NCI-H2227 (cell line): ENCODE data around the gene YPEL1.
A peak's percentile ranks its signal among the peaks of the same experiment; 100 is the strongest.

Experiments
- DNase-seq: peaks from one replicate; lab custom pipeline; 2025; ENCODE audit not compliant: unreplicated experiment; lab: John Stamatoyannopoulos, UW

Gene YPEL1

DNA sequence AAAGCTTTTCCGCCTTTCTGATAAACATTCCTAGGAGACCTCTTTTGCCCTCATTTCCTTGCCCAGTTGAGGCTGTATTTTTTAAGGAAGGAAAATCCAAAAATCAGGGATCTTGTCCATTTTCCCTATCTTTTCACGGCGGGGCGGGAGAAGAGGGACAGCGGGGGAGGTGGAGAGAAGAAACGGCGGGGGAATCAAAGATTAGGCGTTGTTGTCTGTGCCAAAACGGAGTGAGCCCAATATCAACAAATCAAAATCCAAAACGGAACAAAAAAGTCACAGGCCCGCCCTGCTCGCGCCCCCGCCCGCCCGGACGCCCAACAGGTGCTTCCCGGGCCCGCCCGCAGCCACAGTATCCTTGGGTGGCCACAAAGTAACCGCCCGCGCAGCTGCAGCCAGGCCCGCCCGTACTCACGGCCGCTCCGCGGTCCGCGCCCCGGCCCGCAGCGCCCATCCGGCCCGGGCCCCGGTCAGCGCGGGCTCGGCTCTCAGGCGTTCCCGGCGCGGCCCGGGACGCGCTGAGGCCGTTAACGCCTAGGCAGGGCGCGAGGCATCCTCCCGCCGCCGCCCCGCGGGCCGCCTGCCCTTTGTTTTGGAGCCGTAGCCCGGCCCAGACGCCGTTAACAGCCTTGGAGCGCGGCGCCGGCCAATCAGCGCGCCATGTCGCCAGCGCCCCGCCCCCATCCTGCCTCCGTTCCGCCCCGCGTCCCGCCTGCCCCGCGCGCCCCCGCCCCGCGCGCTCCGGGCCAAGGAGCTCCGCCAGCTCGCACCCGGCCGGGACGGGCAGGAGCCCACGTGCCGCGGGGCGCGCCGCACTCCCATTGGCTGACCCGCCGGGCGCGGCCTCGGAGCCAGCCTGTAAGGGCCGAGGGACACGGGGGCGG, at the start of gene YPEL1:
Gene YPEL1, minus strand, starts transcription at position 595 of the 884 bp plus-strand sequence. CDS start 25,050 bp downstream, outside the sequence.
- DNase-seq, result peak; percentile 99

DNA sequence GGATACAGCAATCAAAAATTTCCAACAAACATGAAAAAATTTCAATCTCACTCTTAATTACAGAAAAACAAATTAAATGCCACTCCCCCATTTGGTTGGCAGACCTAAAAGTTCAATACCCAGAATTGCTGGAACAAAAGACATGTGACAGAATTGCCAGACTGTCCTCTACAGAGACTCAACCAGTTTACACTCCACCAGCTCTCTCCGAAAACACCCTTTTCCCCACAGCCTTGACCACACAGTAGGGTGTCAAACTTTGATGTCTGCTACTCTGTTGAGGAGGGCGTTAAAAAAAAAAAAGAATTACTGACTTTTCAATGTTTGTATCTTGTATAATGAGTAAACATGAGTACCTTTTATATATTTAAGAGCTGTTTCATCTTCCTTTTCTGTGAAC, 44.7 kb upstream of the YPEL1 start:
- DNase-seq, result no peak

DNA sequence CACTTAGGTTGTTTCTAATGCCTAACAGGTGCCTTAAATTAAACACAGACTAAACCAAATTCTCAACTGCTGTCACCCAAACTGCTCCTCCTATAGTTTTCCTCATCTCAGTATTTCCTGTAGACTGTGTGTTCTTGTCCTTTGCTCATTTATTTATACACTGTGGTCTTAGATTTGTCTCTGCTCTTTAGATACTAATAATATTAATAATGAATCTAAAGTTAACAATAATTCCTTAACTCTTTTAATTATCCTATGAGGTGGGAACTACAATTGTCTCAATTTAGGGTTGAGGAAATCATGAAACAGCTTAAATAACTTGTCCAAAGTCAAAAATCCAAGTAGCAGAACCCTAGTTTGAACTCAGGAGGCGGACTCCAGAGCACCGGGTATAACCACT, 43.9 kb upstream of the YPEL1 start:
- DNase-seq, result no peak

DNA sequence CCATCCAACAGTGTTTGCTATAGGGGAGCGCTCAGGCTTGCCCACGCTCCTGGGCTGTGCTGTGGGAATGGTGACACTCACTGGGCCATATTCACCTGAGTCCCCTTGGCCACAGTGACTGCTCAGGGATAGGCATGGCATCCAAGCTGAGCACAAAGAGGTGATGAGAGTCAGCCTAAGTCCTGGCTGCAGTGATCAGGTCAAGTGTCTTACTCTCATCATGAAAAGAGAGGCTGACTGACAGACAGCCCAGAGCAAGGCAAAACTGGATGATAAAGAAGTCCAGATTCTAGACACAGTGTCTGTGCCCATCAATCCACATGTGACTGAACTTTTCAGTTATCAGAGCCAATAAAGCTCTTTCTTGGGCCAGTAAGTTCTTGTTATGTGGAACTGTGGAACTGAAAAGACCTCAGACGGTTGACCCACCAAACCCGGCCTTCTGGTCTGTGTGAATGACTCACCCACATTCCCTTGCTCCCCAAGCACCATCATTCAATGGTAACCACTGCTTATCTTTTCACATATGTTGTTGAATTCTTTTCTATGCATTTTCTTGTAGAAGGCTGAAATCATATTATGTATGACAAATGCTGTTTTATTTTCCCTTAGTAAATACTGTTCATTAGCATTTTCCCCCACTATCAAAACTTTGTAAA, 43.2 kb upstream of the YPEL1 start:
- no peak for DNase-seq

DNA sequence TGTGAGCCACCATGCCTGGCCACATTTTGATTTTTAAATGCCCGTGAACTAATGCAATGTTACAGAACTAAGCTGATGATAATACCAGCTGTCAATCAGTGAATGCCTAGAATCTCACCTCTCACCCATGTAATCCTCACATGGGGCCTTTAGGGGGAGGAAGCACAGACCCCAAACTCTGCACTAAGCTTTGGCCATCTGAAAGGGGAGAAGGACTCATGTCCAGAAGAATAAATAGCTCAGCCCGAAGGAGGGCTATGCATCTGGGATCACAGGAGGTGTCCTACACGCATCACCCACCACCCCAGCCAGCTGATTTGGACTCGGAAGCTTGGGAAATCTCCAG, 36.0 kb upstream of the YPEL1 start:
- no peak for DNase-seq

GRCh38 chr22:21768435-21768834, 32.8 kb upstream of the YPEL1 start:
- no peak for DNase-seq

GRCh38 chr22:21766691-21767462, 31.3 kb upstream of the YPEL1 start:
- no peak for DNase-seq

DNA sequence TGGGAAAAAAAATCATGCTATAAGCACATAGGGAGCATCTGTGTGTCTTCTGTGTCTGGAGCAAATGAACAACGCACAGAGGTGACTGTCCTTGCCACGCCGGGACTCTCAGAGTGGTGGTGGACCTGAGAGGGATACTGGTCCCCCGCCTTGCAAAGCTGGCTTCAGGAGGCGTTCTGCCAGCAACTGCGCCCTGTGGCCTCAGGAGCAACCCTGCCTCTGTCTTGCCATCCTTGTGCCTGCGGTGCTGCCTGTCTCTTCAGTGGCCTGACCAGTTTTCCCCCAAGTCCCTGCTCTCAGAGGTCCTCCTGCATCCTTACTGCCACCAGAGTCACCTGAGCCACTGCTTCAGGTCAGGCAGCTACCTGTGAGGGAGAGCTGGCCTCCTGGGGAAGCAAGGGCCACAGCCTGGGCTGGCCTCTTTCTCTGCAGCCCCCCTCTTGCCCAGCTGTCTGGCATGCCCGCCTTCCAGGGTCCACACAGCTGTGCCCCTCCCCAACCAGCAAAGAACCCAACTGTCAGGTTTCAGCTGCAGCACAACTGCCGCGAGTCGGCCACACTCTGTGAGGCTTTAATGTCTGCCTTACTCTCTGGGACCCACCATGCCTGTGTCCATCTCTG, 30.4 kb upstream of the YPEL1 start:
- DNase-seq, result no peak

- DNase-seq, result no peak
Observed at GRCh38 chr22:21764038-21764804, 28.6 kb upstream of the YPEL1 start.

GRCh38 chr22:21762712-21763581, 27.4 kb upstream of the YPEL1 start:
- no peak for DNase-seq

DNA sequence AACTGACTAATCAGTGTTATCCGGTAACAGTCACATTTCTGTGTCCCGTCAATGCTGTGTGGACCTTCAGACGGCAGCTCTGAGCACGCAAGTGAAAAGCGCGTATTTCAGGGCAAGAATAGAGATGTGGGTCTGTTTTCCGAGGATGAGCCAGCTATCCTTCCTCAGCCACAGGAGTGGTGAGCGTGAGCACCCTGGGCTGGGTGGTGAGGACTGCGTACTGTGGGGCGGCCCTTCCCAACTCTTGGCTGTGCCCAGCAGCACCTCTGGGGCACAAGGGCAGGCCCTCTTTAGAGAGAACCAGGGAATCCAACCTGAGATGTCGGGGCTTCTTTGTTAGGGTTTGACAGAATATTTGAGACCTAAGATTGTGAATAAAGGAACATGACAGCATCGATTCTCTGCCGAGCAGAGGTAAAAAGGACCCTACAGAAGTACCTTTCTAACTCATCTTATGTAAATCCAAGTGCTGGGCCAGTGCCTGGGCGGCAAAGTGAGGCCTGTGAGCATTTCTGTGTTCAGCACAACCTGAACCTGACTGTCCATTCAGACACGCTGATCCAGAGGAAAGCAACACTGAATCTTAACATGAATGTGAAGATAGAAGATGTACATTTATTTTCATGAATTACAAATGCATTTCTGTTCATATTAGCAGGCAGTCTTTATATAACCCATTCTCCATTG, 26.5 kb upstream of the YPEL1 start:
- DNase-seq, result no peak

DNA sequence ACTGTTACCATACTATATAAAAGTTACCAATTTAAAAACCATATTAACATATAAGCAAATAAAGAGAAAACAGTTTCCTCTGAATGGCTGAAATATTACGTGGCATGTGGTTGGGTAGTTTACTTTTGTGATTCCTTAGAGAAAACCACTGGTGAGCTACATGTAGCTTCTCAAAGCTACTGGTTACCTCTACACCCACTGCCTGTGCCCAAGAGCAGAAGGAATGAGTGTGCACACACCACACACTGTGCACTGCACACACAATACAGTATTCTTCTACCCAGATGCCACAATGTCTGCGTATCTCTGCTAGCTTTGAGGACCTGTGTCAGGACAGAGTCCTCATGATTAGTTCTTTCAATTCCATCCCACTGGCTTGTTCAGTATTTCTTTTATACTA, 25.5 kb upstream of the YPEL1 start:
- DNase-seq, result no peak

DNA sequence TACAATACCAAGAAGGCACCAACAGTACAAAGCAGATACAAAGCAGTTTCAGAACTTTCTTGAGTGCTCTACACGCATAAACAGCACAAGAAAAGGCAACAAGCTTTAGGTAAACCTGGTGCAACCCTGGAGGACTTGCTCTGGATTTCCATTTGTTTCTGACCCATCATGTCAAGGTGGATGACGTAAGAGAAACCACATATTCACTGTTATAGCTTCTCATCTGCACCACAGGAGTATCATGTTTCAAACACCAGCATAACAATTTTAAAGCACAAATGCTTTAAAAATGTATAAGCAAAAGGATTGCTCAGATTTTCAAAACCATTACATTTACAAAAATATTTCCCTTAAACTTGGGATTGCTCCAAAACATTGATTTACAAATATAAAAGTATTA, 25.0 kb upstream of the YPEL1 start:
- DNase-seq, result no peak

DNA sequence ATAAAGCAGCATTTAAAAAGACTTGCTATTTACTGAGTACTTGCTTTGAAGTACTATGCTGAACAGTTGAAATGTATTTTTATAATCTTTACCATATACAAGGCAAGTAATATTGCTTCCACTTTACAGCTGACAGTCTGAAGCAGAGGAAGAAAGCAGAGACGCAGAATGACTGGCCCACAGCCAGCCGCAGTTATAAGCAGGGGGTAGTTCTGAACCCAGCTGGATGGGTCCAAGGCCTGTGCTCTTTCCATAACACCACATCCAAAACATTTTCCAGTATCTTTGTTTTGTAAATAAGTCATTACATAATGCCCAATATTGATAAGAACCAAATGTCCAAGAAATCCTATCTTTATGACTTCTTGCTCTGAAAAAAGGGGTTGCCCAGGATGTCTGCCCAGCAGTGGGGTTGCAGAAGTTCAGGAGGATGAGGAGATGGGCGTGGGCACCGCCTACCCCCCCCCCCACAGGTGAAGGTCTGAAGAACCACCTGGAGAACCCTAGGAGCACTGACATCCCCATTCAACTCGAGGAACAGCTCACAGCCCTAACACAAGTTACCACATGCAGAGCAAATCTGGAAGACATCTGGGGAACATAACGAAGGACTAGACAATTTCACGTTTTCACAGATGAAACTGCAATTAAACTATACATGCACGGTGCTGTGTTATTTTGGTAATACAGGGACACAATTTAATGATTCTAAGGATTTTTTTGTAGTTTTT, 24.2 kb upstream of the YPEL1 start:
- DNase-seq, result no peak

GRCh38 chr22:21759093-21759492, 23.5 kb upstream of the YPEL1 start:
- DNase-seq, result no peak

DNA sequence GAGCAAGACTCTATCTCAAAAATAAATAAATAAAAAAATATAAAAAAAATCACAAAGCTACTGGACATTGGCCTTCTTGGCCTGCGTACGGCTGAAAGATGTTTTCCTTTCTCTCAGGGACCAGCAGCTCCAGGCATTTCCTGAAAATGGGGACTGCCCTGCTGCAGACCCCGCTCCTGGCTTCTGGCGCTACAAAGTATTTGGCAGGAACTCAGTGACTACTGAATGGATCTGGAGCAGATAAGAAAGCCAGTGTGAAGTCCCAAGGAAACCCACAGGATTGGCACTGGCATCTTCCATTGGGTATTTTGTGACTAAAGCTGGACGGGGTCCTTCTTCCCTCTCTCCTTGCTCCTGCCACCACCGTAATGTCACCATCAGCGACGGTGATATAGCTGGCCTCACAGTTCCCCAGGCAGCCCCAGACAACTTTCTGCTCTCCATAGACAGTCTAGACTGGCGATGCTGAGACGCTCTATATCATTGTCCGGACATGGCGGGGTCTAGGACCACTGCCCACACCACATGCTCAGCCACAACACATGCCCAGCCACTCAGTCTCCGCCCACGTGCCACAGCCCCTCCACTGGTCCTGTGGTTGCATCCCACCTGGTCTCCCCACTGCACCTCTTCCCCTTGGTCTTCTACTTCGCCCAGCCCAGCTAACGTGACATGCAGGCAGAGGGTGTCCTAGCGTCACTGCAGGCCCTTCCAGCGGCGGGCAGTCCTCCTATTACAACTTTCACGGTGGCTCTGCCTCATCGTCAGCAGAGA, 22.7 kb upstream of the YPEL1 start:
- no peak for DNase-seq

DNA sequence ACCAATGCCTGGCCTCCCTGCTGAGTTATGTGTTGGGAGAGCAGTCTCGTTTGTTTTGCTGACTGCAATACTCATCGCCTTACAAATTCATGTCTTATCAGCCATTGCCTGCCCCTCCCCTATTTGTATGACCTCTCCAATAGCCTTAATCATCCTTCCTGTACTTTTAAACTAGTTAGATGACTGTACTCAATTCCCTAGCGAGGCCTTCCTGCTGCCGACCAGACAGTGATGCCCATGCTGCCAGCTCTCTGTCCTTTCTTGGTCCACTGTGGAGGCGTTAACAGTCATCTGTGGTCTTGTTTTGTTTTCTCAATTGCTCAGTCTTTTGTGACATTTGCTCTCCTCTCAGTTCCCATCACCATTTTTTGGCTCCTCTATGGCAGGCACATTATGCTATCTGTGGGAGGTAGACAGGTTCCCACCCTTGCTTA, 20.3 kb upstream of the YPEL1 start:
- no peak for DNase-seq

- peak; percentile 76 for DNase-seq
Observed at GRCh38 chr22:21754523-21754922, 18.9 kb upstream of the YPEL1 start.
